WTC11 (cell line): ENCODE data around the gene JCHAIN. TPM values are rescaled to one million over a fixed set of nuclear protein-coding genes. Genes with fewer than 3 reads are reported as not detected.
"Not testable (repeated sequence)": the region's sequence is repeated elsewhere in the genome, so short reads cannot be mapped to it uniquely, and the experiment has no call there.

Experiments
- ATAC-seq: fragments of 200-7000 bp; cut with Tn5 transposase; 2 replicates; pipeline ENCODE4 v1.10.0; 2021; ENCODE audit warnings: mild to moderate bottlenecking, moderate library complexity
- CTCF ChIA-PET: fragments of 300-600 bp; sonication (Branson Sonifier 250); formaldehyde crosslinking; loops from one replicate; lab custom pipeline; 2021; ENCODE audit warnings: antibody characterized with exemption; lab: Charles Lee
- POLR2A ChIA-PET: fragments of 350-600 bp; sonication (Branson Sonifier 250); formaldehyde crosslinking; loops from one replicate; lab custom pipeline; 2021; ENCODE audit warnings: antibody characterized with exemption; lab: Charles Lee
- DNase-seq: peaks from one replicate; pipeline ENCODE4 v3.0.0; 2021; ENCODE audit warnings: low spot score
- H3K27ac Mint-ChIP-seq: 2 replicates; pipeline ENCODE4 v1.8.0; 2021; ENCODE audit warnings: mixed read lengths
- H3K27me3 Mint-ChIP-seq: 2 replicates; pipeline ENCODE4 v1.8.0; 2021; ENCODE audit warnings: low read depth, mild to moderate bottlenecking, moderate library complexity, mixed read lengths
- H3K36me3 Mint-ChIP-seq: 2 replicates; pipeline ENCODE4 v1.8.0; 2021; ENCODE audit warnings: mixed read lengths
- H3K4me1 Mint-ChIP-seq: 2 replicates; pipeline ENCODE4 v1.8.0; 2022; ENCODE audit warnings: mixed read lengths
- H3K4me3 Mint-ChIP-seq: 2 replicates; pipeline ENCODE4 v1.8.0; 2021; ENCODE audit warnings: mild to moderate bottlenecking, moderate library complexity, mixed read lengths
- H3K9me3 Mint-ChIP-seq: 2 replicates; pipeline ENCODE4 v1.8.0; 2021; ENCODE audit warnings: mixed read lengths
- AR ChIP-seq: fragments of 250-450 bp; sonication (Bioruptor Pico); IDR thresholded peaks from 2 replicates; pipeline ENCODE4 v1.9.0; 2021; ENCODE audit warnings: mild to moderate bottlenecking
- ATF1 ChIP-seq: sonication (generic); formaldehyde crosslinking; IDR thresholded peaks from 2 replicates; pipeline ENCODE4 v1.8.1; 2023; ENCODE audit warnings: mild to moderate bottlenecking, moderate library complexity, missing genetic modification reagents
- CBFB ChIP-seq: sonication (generic); formaldehyde crosslinking; IDR thresholded peaks from 2 replicates; pipeline ENCODE4 v1.8.1; 2022; ENCODE audit warnings: mild to moderate bottlenecking, low read depth, missing genetic modification reagents
- CDX4 ChIP-seq: fragments of 250-450 bp; sonication (Bioruptor Pico); IDR thresholded peaks from 2 replicates; pipeline ENCODE4 v1.9.0; 2021; ENCODE audit warnings: moderate library complexity, mild to moderate bottlenecking, inconsistent platforms, borderline replicate concordance
- E2F4 ChIP-seq: sonication (generic); formaldehyde crosslinking; IDR thresholded peaks from 2 replicates; pipeline ENCODE4 v1.8.1; 2022; ENCODE audit warnings: low read depth, mild to moderate bottlenecking, moderate library complexity, missing genetic modification reagents, borderline replicate concordance
- EMX1 ChIP-seq: fragments of 250-450 bp; sonication (Bioruptor Pico); IDR thresholded peaks from 2 replicates; pipeline ENCODE4 v1.8.0; 2021; ENCODE audit warnings: mild to moderate bottlenecking
- FOXJ3 ChIP-seq: sonication (generic); formaldehyde crosslinking; IDR thresholded peaks from 2 replicates; pipeline ENCODE4 v1.9.0; 2021; ENCODE audit warnings: missing genetic modification reagents, mild to moderate bottlenecking, borderline replicate concordance
- FOXK1 ChIP-seq: sonication (generic); formaldehyde crosslinking; IDR thresholded peaks from 2 replicates; pipeline ENCODE4 v1.8.0; 2022; ENCODE audit warnings: mild to moderate bottlenecking, moderate library complexity, missing genetic modification reagents
- FOXP1 ChIP-seq: sonication (generic); formaldehyde crosslinking; IDR thresholded peaks from 2 replicates; pipeline ENCODE4 v1.8.0; 2022; ENCODE audit warnings: missing genetic modification reagents, mild to moderate bottlenecking, moderate library complexity, borderline replicate concordance
- GTF2I ChIP-seq: fragments of 250-450 bp; sonication (Bioruptor Pico); conservative IDR thresholded peaks from 2 replicates; pipeline ENCODE4 v1.4.0; 2021; ENCODE audit warnings: mild to moderate bottlenecking
- MAX ChIP-seq: sonication (generic); formaldehyde crosslinking; IDR thresholded peaks from 2 replicates; pipeline ENCODE4 v1.8.0; 2022; ENCODE audit warnings: mild to moderate bottlenecking, missing genetic modification reagents
- PRDM15 ChIP-seq: sonication (generic); formaldehyde crosslinking; IDR thresholded peaks from 2 replicates; pipeline ENCODE4 v1.8.0; 2022; ENCODE audit warnings: missing genetic modification reagents
- TCF7 ChIP-seq: sonication (generic); formaldehyde crosslinking; IDR thresholded peaks from 2 replicates; pipeline ENCODE4 v1.8.0; 2022; ENCODE audit warnings: mild to moderate bottlenecking, low read depth, missing genetic modification reagents, moderate library complexity
- TEAD4 ChIP-seq: sonication (generic); formaldehyde crosslinking; IDR thresholded peaks from 2 replicates; pipeline ENCODE4 v1.8.0; 2022; ENCODE audit warnings: mild to moderate bottlenecking, missing genetic modification reagents
- USF1 ChIP-seq: sonication (generic); formaldehyde crosslinking; IDR thresholded peaks from 2 replicates; pipeline ENCODE4 v1.8.0; 2022; ENCODE audit warnings: mild to moderate bottlenecking, missing genetic modification reagents
- ZNF425 ChIP-seq: fragments of 250-450 bp; sonication (Bioruptor Pico); conservative IDR thresholded peaks from 2 replicates; pipeline ENCODE4 v1.9.0; 2021; ENCODE audit warnings: mild to moderate bottlenecking
- total RNA-seq: library from RNA; stranded (reverse); gene quantifications from 3 replicates; pipeline ENCODE4 v1.2.3, GENCODE V29; 2021

Gene JCHAIN
- total RNA-seq, 1 experiment from 2014 or later = 0.68 TPM

GRCh38 chr4:70701271-70701670 lies 35.0 kb upstream of the JCHAIN start:
- ChIA-PET CTCF (interaction anchor here (1.4 kb wide), 1 partner anchor 14 kb away, joined by 3 read pairs; no protein-coding TSS in a partner anchor), POLR2A (no interaction called here)
- Mint-ChIP-seq H3K36me3 (no peaks in the 10 kb centered on the region), H3K27me3 (peaks cover 3% of the 10 kb centered on the region; the same call in 1 of the 2 replicates), H3K9me3 (no peaks in the 10 kb centered on the region), H3K4me3 (no peak overlapping the region), H3K27ac (no peak overlapping the region), H3K4me1 (peaks cover 9% of the 10 kb centered on the region)
- DNase-seq = no peak
- ATAC-seq = no peak
- no peak for TF ChIP-seq TEAD4 (CRISPR knock-in tag)
- no peak for TF ChIP-seq ZNF425 (CRISPR knock-in tag)
- no peak for TF ChIP-seq TCF7 (CRISPR knock-in tag)

- DNase-seq (no peak), ATAC-seq (no peak)
- Mint-ChIP-seq H3K4me1 (peaks cover 5% of the 10 kb centered on the region), H3K9me3 (no peaks in the 10 kb centered on the region), H3K36me3 (no peaks in the 10 kb centered on the region), H3K27me3 (peaks cover 3% of the 10 kb centered on the region; the same call in 1 of the 2 replicates), H3K27ac (no peak overlapping the region), H3K4me3 (no peak overlapping the region)
- ChIA-PET CTCF (interaction anchor here (1.4 kb wide), 1 partner anchor 13 kb away, joined by 3 read pairs; no protein-coding TSS in a partner anchor), POLR2A (no interaction called here)
- TF ChIP-seq E2F4 (CRISPR knock-in tag) (no peak), CDX4 (CRISPR knock-in tag) (no peak), CBFB (CRISPR knock-in tag) (no peak), EMX1 (CRISPR knock-in tag) (no peak), AR (CRISPR knock-in tag) (no peak), ATF1 (CRISPR knock-in tag) (no peak), GTF2I (no peak), USF1 (CRISPR knock-in tag) (no peak), FOXJ3 (CRISPR knock-in tag) (no peak), PRDM15 (CRISPR knock-in tag) (no peak), FOXK1 (CRISPR knock-in tag) (no peak), MAX (no peak), FOXP1 (CRISPR knock-in tag) (no peak)
These were observed 34.4 kb upstream of the JCHAIN start for GRCh38 chr4:70700712-70701111.

- ATAC-seq, H3K4me1 Mint-ChIP-seq, H3K36me3 Mint-ChIP-seq, H3K9me3 Mint-ChIP-seq, H3K4me3 Mint-ChIP-seq, H3K27ac Mint-ChIP-seq, CTCF ChIA-PET, POLR2A ChIA-PET, DNase-seq, H3K27me3 Mint-ChIP-seq: not testable (repeated sequence)
These were observed 32.1 kb upstream of the JCHAIN start for GRCh38 chr4:70698435-70698834.

GRCh38 chr4:70694633-70695032 lies 28.3 kb upstream of the JCHAIN start:
- H3K4me3 Mint-ChIP-seq, ATAC-seq, POLR2A ChIA-PET, DNase-seq, CTCF ChIA-PET, H3K27ac Mint-ChIP-seq, H3K27me3 Mint-ChIP-seq, H3K9me3 Mint-ChIP-seq: not testable (repeated sequence)
- peaks cover 14% of the 10 kb centered on the region for H3K4me1 Mint-ChIP-seq
- peaks cover 12% of the 10 kb centered on the region for H3K36me3 Mint-ChIP-seq
